ENCODE measurements around the gene CFAP74.

DNA sequence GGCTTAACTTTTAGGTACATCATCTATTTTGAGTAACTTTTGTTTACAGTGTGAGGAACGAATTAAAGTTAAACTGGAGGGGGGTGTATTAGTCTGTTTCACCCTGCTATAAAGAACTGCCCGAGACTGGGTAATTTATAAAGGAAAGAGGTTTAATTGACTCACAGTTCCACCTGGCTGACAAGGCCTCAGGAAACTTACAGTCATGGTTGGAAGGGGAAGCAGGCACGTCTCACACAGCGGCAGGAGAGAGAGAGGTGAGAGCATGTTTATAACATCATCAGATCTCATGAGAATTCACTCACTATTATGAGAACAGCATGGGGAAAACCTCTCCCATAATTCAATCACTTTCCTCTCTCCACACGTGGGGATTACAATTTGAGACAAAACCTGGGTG is 52.6 kb downstream of the CFAP74 start:
- TF ChIP-seq ZNF785 (tag by site-specific recombination; IDR thresholded peaks at IDR 0.05): no peak
- TF ChIP-seq SALL2 (tag by site-specific recombination; IDR thresholded peaks at IDR 0.05; ENCODE audit: borderline replicate concordance): no peak
